Trophoblast cell (in vitro differentiated cells and primary cell): ENCODE data around the gene IL4.

ENCODE experiments used
- DNase-seq, 2 donors: peaks; one replicate each; pipeline ENCODE4 v3.0.0-alpha.2; 2016
- H2AFZ ChIP-seq: 2 replicates; pipeline ENCODE4 v1.6.1; 2013; ENCODE audit warnings: low read length, moderate library complexity, mild to moderate bottlenecking; ENCODE audit not compliant: insufficient read depth, poor library complexity
- H2AK5ac ChIP-seq: 2 replicates; pipeline ENCODE4 v1.6.1; 2013; ENCODE audit warnings: mild to moderate bottlenecking, low read length
- H2BK120ac ChIP-seq: 2 replicates; pipeline ENCODE4 v1.6.1; 2013; ENCODE audit warnings: low read length, mild to moderate bottlenecking, moderate library complexity; ENCODE audit not compliant: insufficient read depth, poor library complexity
- H2BK12ac ChIP-seq: 2 replicates; pipeline ENCODE4 v1.6.1; 2013; ENCODE audit warnings: mild to moderate bottlenecking, low read length, moderate library complexity
- H2BK5ac ChIP-seq: 2 replicates; pipeline ENCODE4 v1.6.1; 2013; ENCODE audit warnings: low read length, low read depth, moderate library complexity, mild to moderate bottlenecking; ENCODE audit not compliant: poor library complexity
- H3K14ac ChIP-seq: 2 replicates; pipeline ENCODE4 v1.6.1; 2013; ENCODE audit warnings: mild to moderate bottlenecking, low read length
- H3K18ac ChIP-seq: 2 replicates; pipeline ENCODE4 v1.6.1; 2013; ENCODE audit warnings: mild to moderate bottlenecking, low read length
- H3K23ac ChIP-seq: 2 replicates; pipeline ENCODE4 v1.6.1; 2013; ENCODE audit warnings: low read length
- H3K27ac ChIP-seq: 2 replicates; pipeline ENCODE4 v1.5.1; 2013; ENCODE audit warnings: low read depth, mild to moderate bottlenecking, inconsistent platforms, low read length, moderate library complexity
- H3K27me3 ChIP-seq: 2 replicates; pipeline ENCODE4 v1.6.1; 2013; ENCODE audit warnings: inconsistent platforms, mild to moderate bottlenecking, low read length, moderate library complexity; ENCODE audit not compliant: insufficient read depth
- H3K36me3 ChIP-seq, 2 experiments: 1 replicate in 1 of 2; 2 replicates in 1 of 2; pipeline ENCODE4 v1.6.1; 2013; ENCODE audit warnings: low read length in 2 of 2, mild to moderate bottlenecking in 2 of 2, moderate library complexity in 1 of 2; ENCODE audit not compliant: insufficient read depth in 2 of 2, control insufficient read depth in 1 of 2
- H3K4ac ChIP-seq: 2 replicates; pipeline ENCODE4 v1.6.1; 2013; ENCODE audit warnings: low read depth, mild to moderate bottlenecking, low read length, moderate library complexity
- H3K4me1 ChIP-seq, 2 experiments: 1 replicate in 1 of 2; 2 replicates in 1 of 2; pipeline ENCODE4 v1.6.1; 2013; ENCODE audit warnings: low read length in 2 of 2, mild to moderate bottlenecking in 2 of 2, moderate library complexity in 1 of 2; ENCODE audit not compliant: insufficient read depth in 2 of 2, control insufficient read depth in 1 of 2
- H3K4me2 ChIP-seq: 2 replicates; pipeline ENCODE4 v1.6.1; 2013; ENCODE audit warnings: inconsistent platforms, mild to moderate bottlenecking, low read length, moderate library complexity
- H3K4me3 ChIP-seq: 2 replicates; pipeline ENCODE4 v1.5.1; 2013; ENCODE audit warnings: mild to moderate bottlenecking, low read depth, low read length, inconsistent platforms
- H3K79me1 ChIP-seq: one replicate; pipeline ENCODE4 v1.6.1; 2013; ENCODE audit warnings: low read length
- H3K79me2 ChIP-seq: 2 replicates; pipeline ENCODE4 v1.6.1; 2013; ENCODE audit warnings: low read length, mild to moderate bottlenecking; ENCODE audit not compliant: control insufficient read depth, insufficient read depth, poor library complexity
- H3K9ac ChIP-seq: 2 replicates; pipeline ENCODE4 v1.6.1; 2013; ENCODE audit warnings: mild to moderate bottlenecking, low read length
- H3K9me3 ChIP-seq: 2 replicates; pipeline ENCODE4 v1.6.1; 2013; ENCODE audit warnings: low read depth, mild to moderate bottlenecking, control low read depth, inconsistent platforms, low read length; ENCODE audit not compliant: insufficient read depth
- H4K12ac ChIP-seq: 2 replicates; pipeline ENCODE4 v1.6.1; 2013; ENCODE audit warnings: low read depth, mild to moderate bottlenecking, low read length, moderate library complexity
- H4K8ac ChIP-seq: 2 replicates; pipeline ENCODE4 v1.6.1; 2013; ENCODE audit warnings: low read depth, mild to moderate bottlenecking, low read length, moderate library complexity
- H4K91ac ChIP-seq: one replicate; pipeline ENCODE4 v1.6.1; 2013; ENCODE audit warnings: low read depth, mild to moderate bottlenecking, low read length, moderate library complexity
- WGBS: extraction: QIAGEN DNeasy Blood & Tissue Kit; methylation state at CpG from one replicate; pipeline ENCODE4 v1.1.7; 2013; ENCODE audit warnings: missing lambda C conversion rate; ENCODE audit not compliant: insufficient read length, insufficient coverage; ENCODE audit errors: extremely low coverage; 5-methylcytosine and 5-hydroxymethylcytosine counted together

Gene IL4

DNA sequence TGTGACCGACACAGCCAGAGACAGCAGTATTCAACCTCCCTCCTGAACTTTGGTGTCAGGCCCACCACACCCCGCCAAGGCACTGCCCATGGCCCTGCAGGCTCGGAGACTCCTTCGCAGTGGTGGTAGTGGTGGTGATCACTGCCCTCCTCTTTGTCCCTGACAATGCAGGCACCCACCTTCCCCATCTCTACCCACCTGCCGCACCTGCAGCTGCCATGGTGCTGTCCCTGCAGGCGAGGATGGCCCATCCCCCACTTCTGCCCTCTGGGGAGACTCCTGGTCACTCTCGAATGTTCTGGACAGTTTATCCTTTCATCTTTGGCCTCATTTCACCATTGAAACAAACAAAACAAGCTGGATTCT lies 4.4 kb upstream of the IL4 start:
- Histone ChIP-seq H4K91ac (no peak overlapping the region), H3K4me3 (no peak overlapping the region), H3K79me2 (no peaks in the 10 kb centered on the region), H3K9ac (no peak overlapping the region), H3K18ac (no peak overlapping the region), H3K36me3 (no peaks in the 10 kb centered on the region), H3K4me1 (no peaks in the 10 kb centered on the region), H2BK12ac (no peak overlapping the region), H3K23ac (no peak overlapping the region), H2BK5ac (no peak overlapping the region), H3K27ac (no peak overlapping the region), H4K8ac (no peak overlapping the region), H4K12ac (no peak overlapping the region), H2BK120ac (no peak overlapping the region), H3K9me3 (no peaks in the 10 kb centered on the region), H3K79me1 (no peaks in the 10 kb centered on the region), H3K4me2 (no peak overlapping the region), H3K27me3 (no peaks in the 10 kb centered on the region), H3K4ac (no peak overlapping the region), H2AK5ac (no peak overlapping the region), H2AFZ (no peak overlapping the region), H3K14ac (no peak overlapping the region)
- no peak for DNase-seq
- no CpG with 5 or more reads among the region's 7 CpGs for WGBS

GRCh38 chr5:132669966-132670882 lies 3.6 kb upstream of the IL4 start:
- Histone ChIP-seq H2BK12ac (no peak overlapping the region), H2AK5ac (no peak overlapping the region), H3K9me3 (no peaks in the 10 kb centered on the region), H2AFZ (no peak overlapping the region), H3K79me2 (no peaks in the 10 kb centered on the region), H2BK120ac (no peak overlapping the region), H3K18ac (no peak overlapping the region), H3K79me1 (no peaks in the 10 kb centered on the region), H4K8ac (no peak overlapping the region), H3K23ac (no peak overlapping the region), H4K12ac (no peak overlapping the region), H3K36me3 (no peaks in the 10 kb centered on the region), H2BK5ac (no peak overlapping the region), H3K4me1 (no peaks in the 10 kb centered on the region), H4K91ac (no peak overlapping the region), H3K27ac (no peak overlapping the region), H3K4ac (no peak overlapping the region), H3K14ac (no peak overlapping the region), H3K27me3 (no peaks in the 10 kb centered on the region), H3K9ac (no peak overlapping the region), H3K4me3 (no peak overlapping the region), H3K4me2 (no peak overlapping the region)
- no peak for DNase-seq
- no CpG with 5 or more reads among the region's 16 CpGs for WGBS

DNA sequence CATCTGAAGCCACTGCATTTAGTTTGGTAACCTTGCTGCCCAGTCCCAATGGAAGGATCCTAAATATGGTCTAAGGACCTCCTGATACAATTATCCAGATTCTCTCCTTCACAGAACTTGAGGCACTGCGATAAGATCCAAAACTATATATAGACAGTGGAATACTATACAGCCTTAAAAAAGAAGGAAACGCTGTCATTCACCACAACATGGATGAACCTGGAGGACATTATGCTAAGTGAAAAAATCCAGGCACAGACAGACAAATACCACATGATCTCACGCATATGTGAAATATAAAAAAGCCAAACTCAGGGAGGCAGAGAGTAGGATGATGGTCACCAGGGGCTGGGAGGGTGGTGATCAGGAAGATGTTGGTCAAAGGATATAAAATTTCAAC lies 2.8 kb upstream of the IL4 start:
- H3K14ac ChIP-seq: no peak overlapping the region
- H4K91ac ChIP-seq: no peak overlapping the region
- H3K4ac ChIP-seq: no peak overlapping the region
- no peaks in the 10 kb centered on the region for H3K9me3 ChIP-seq
- H3K4me1 ChIP-seq: no peaks in the 10 kb centered on the region
- H3K4me2 ChIP-seq: no peak overlapping the region
- no peak overlapping the region for H2BK120ac ChIP-seq
- H3K27ac ChIP-seq: no peak overlapping the region
- H3K23ac ChIP-seq: no peak overlapping the region
- no peak overlapping the region for H2AFZ ChIP-seq
- no peak overlapping the region for H4K8ac ChIP-seq
- H2BK12ac ChIP-seq: no peak overlapping the region
- H2AK5ac ChIP-seq: no peak overlapping the region
- no peak overlapping the region for H3K9ac ChIP-seq
- no peak overlapping the region for H3K18ac ChIP-seq
- no CpG with 5 or more reads among the region's 3 CpGs for WGBS
- H3K79me2 ChIP-seq: no peaks in the 10 kb centered on the region
- H3K36me3 ChIP-seq: no peaks in the 10 kb centered on the region
- H3K79me1 ChIP-seq: no peaks in the 10 kb centered on the region
- H4K12ac ChIP-seq: no peak overlapping the region
- H2BK5ac ChIP-seq: no peak overlapping the region
- H3K27me3 ChIP-seq: no peaks in the 10 kb centered on the region
- H3K4me3 ChIP-seq: no peak overlapping the region
- DNase-seq: no peak

- no peak for DNase-seq
- no peak overlapping the region for H4K91ac ChIP-seq
- H3K27ac ChIP-seq: no peak overlapping the region
- H3K4me2 ChIP-seq: no peak overlapping the region
- no peak overlapping the region for H3K14ac ChIP-seq
- no peak overlapping the region for H2AFZ ChIP-seq
- no peak overlapping the region for H4K12ac ChIP-seq
- H3K23ac ChIP-seq: no peak overlapping the region
- no peaks in the 10 kb centered on the region for H3K27me3 ChIP-seq
- no peak overlapping the region for H3K18ac ChIP-seq
- H2BK12ac ChIP-seq: no peak overlapping the region
- no peak overlapping the region for H3K9ac ChIP-seq
- H3K4me1 ChIP-seq: no peaks in the 10 kb centered on the region
- no peaks in the 10 kb centered on the region for H3K79me1 ChIP-seq
- H3K4ac ChIP-seq: no peak overlapping the region
- no peak overlapping the region for H3K4me3 ChIP-seq
- no CpG with 5 or more reads among the region's 1 CpG for WGBS
- no peak overlapping the region for H2AK5ac ChIP-seq
- H2BK120ac ChIP-seq: no peak overlapping the region
- no peaks in the 10 kb centered on the region for H3K36me3 ChIP-seq
- no peak overlapping the region for H2BK5ac ChIP-seq
- H4K8ac ChIP-seq: no peak overlapping the region
- no peaks in the 10 kb centered on the region for H3K79me2 ChIP-seq
- H3K9me3 ChIP-seq: no peaks in the 10 kb centered on the region
Observed at GRCh38 chr5:132673488-132673887, 301 bp upstream of the IL4 start.
